Thyroid gland (tissue), 4 donors: ENCODE measurements around the gene PDGFRB. TPM values are rescaled to one million over a fixed set of nuclear protein-coding genes. Genes with fewer than 3 reads are reported as not detected.

Experiments
- DNase-seq, 2 donors: peaks; one replicate each; pipeline ENCODE4 v3.0.0-alpha.2; 2019
- H3K27ac ChIP-seq, 3 donors: fragments of 200-600 bp; sonication (generic); 1 replicate in 2 of 3; 2 replicates in 1 of 3; pipeline ENCODE4 v1.5.1; 2016 to 2019; ENCODE audit warnings: mild to moderate bottlenecking in 1 of 3, moderate library complexity in 1 of 3
- H3K27me3 ChIP-seq: fragments of 200-600 bp; sonication (generic); one replicate; pipeline ENCODE4 v1.5.1; 2019
- H3K36me3 ChIP-seq, 2 donors: fragments of 200-600 bp; sonication (generic); one replicate each; pipeline ENCODE4 v1.5.1; 2016 to 2019
- H3K4me1 ChIP-seq, 2 donors: fragments of 200-600 bp; sonication (generic); one replicate each; pipeline ENCODE4 v1.5.1; 2017 to 2019
- H3K4me3 ChIP-seq, 3 donors: fragments of 200-600 bp; sonication (generic); replicated peaks in 1 of 3; 1 replicate in 2 of 3; 2 replicates in 1 of 3; pipeline ENCODE4 v1.5.1; 2016; ENCODE audit warnings: mild to moderate bottlenecking in 1 of 3
- H3K9me3 ChIP-seq: fragments of 200-600 bp; sonication (generic); one replicate; pipeline ENCODE4 v1.5.1; 2017
- CTCF ChIP-seq, 6 experiments: fragments of 200-600 bp in 3 of 6; fragments of 450-650 bp in 3 of 6; sonication (generic) in 3 of 6; IDR thresholded peaks; one replicate each; pipeline ENCODE4 v1.5.1; 2016 to 2019; ENCODE audit warnings: antibody characterized with exemption in 6 of 6, mild to moderate bottlenecking in 2 of 6, inconsistent platforms in 1 of 6, moderate library complexity in 1 of 6
- POLR2A ChIP-seq, 2 donors: fragments of 450-650 bp; IDR thresholded peaks; one replicate each; pipeline ENCODE4 v1.6.1; 2017; ENCODE audit warnings: antibody characterized with exemption in 2 of 2, mild to moderate bottlenecking in 2 of 2, moderate library complexity in 1 of 2
- WGBS, 2 donors: methylation state at CpG; one replicate each; pipeline ENCODE4 v1.1.5; 2017; 5-methylcytosine and 5-hydroxymethylcytosine counted together
- intact Hi-C: fragments of 100-400 bp; cut with DNase I; formaldehyde crosslinking; loops from one replicate; pipeline ENCODE4 v1.15.1; 2023
- total RNA-seq, 4 donors: library from RNA; depleted of rRNA; stranded (reverse); fragments of >200 nt; gene quantifications; one replicate each; pipeline ENCODE4 v1.2.3, GENCODE V29; 2016

PDGFRB gene
- total RNA-seq, 4 donors from 2014 or later: 47.3 to 108 (median 84.8) TPM

- Histone ChIP-seq H3K4me3 (no peak overlapping the region), H3K9me3 (no peaks in the 10 kb centered on the region), H3K27me3 (no peaks in the 10 kb centered on the region), H3K36me3 (no peaks in the 10 kb centered on the region), H3K27ac (peak overlapping the region in 2 of 3 donors; percentile 60 to 71), H3K4me1 (peaks cover 15 to 53% of the 10 kb centered on the region in 2 donors)
- TF ChIP-seq POLR2A (IDR thresholded peaks at IDR 0.05): no peak
- TF ChIP-seq CTCF (IDR thresholded peaks at IDR 0.05): no peak
- WGBS, 2 donors: 74 to 80% methylated on average over 16 of the region's 16 CpGs
- no peak for DNase-seq
- intact Hi-C loops: no loop called here
Measured at GRCh38 chr5:150136305-150137167, 19.1 kb downstream of the PDGFRB start.

- no peaks in the 10 kb centered on the region for H3K9me3 ChIP-seq
- H3K27ac ChIP-seq: peak overlapping the region in 1 of 3 donors; percentile 6
- 76 to 81% methylated on average over 18 to 20 of the region's 21 CpGs for WGBS, 2 donors
- intact Hi-C loops: no loop called here
- H3K27me3 ChIP-seq: no peaks in the 10 kb centered on the region
- no peak for DNase-seq
- no peaks in the 10 kb centered on the region for H3K36me3 ChIP-seq
- no peak overlapping the region for H3K4me3 ChIP-seq
- peaks cover 15 to 52% of the 10 kb centered on the region in 2 donors for H3K4me1 ChIP-seq
- no peak for TF ChIP-seq CTCF (IDR thresholded peaks at IDR 0.05)
- TF ChIP-seq POLR2A (IDR thresholded peaks at IDR 0.05): no peak
Measured at GRCh38 chr5:150135557-150136304, 19.9 kb downstream of the PDGFRB start.

- Histone ChIP-seq H3K9me3 (no peaks in the 10 kb centered on the region), H3K4me3 (no peak overlapping the region), H3K4me1 (peaks cover 11 to 43% of the 10 kb centered on the region in 2 donors), H3K27me3 (no peaks in the 10 kb centered on the region), H3K36me3 (no peaks in the 10 kb centered on the region), H3K27ac (no peak overlapping the region)
- DNase-seq: no peak
- no peak for TF ChIP-seq CTCF (IDR thresholded peaks at IDR 0.05)
- TF ChIP-seq POLR2A (IDR thresholded peaks at IDR 0.05): no peak
- intact Hi-C loops: loop anchor here (5.0 kb wide), 1 partner anchor 83 kb away; no protein-coding TSS in a partner anchor
- WGBS, 2 donors: 71 to 75% methylated on average over 7 of the region's 7 CpGs
Measured at GRCh38 chr5:150134198-150134588, 21.5 kb downstream of the PDGFRB start.

- H3K27me3 ChIP-seq: no peaks in the 10 kb centered on the region
- H3K9me3 ChIP-seq: no peaks in the 10 kb centered on the region
- WGBS, 2 donors: 84 to 88% methylated on average over 16 of the region's 16 CpGs
- no peaks in the 10 kb centered on the region for H3K36me3 ChIP-seq
- DNase-seq: no peak
- peaks cover 6 to 38% of the 10 kb centered on the region in 2 donors for H3K4me1 ChIP-seq
- TF ChIP-seq POLR2A (IDR thresholded peaks at IDR 0.05) (no peak), CTCF (IDR thresholded peaks at IDR 0.05) (no peak)
- intact Hi-C loops: loop anchor here (5.0 kb wide), 1 partner anchor 84 kb away; no protein-coding TSS in a partner anchor
- H3K27ac ChIP-seq: no peak overlapping the region
- H3K4me3 ChIP-seq: no peak overlapping the region
Measured at GRCh38 chr5:150133581-150134197, 22.0 kb downstream of the PDGFRB start.
